K562 (cell line): ENCODE data around the gene APC2. TPM values are rescaled to one million over a fixed set of nuclear protein-coding genes. Genes with fewer than 3 reads are reported as not detected.

Experiments
- ARHGAP35 ChIP-seq: fragments of 450-650 bp; IDR thresholded peaks from 2 replicates; pipeline ENCODE4 v1.6.1; 2018; ENCODE audit not compliant: partially characterized antibody
- CXXC5 ChIP-seq: fragments of 250-450 bp; sonication (Bioruptor Pico); IDR thresholded peaks from 2 replicates; pipeline ENCODE4 v1.8.0; 2022; ENCODE audit warnings: inconsistent platforms, mild to moderate bottlenecking, moderate library complexity
- KDM2B ChIP-seq: fragments of 250-450 bp; sonication (Bioruptor Pico); IDR thresholded peaks from 2 replicates; pipeline ENCODE4 v1.8.0; 2021; ENCODE audit warnings: mild to moderate bottlenecking, moderate library complexity
- PPARD ChIP-seq: fragments of 250-450 bp; sonication (Bioruptor Pico); IDR thresholded peaks from 2 replicates; pipeline ENCODE4 v1.8.0; 2022; ENCODE audit warnings: inconsistent platforms, mild to moderate bottlenecking, moderate library complexity
- RBM15 ChIP-seq: fragments of 200-400 bp; formaldehyde crosslinking; IDR thresholded peaks from 2 replicates; pipeline ENCODE4 v1.6.1; 2018; ENCODE audit warnings: mild to moderate bottlenecking, low read length, moderate library complexity; ENCODE audit not compliant: insufficient read depth
- SIN3A ChIP-seq, 2 experiments: fragments of 150-350 bp in 1 of 2; IDR thresholded peaks; 2 replicates each; pipeline ENCODE4 v1.6.1; 2011 to 2016; ENCODE audit warnings: borderline replicate concordance in 2 of 2, low read depth in 2 of 2, low read length in 2 of 2, mild to moderate bottlenecking in 2 of 2, moderate library complexity in 2 of 2; ENCODE audit not compliant: control insufficient read depth in 1 of 2
- SNRNP70 ChIP-seq: fragments of 200-400 bp; formaldehyde crosslinking; optimal IDR thresholded peaks from 2 replicates; pipeline ENCODE3; 2017; ENCODE audit warnings: low read depth, low read length
- ZBED1 ChIP-seq: IDR thresholded peaks from 2 replicates; pipeline ENCODE4 v1.6.1; 2014
- ZFX ChIP-seq: sonication (generic); formaldehyde crosslinking; IDR thresholded peaks from 2 replicates; pipeline ENCODE4 v1.8.0; 2022; ENCODE audit warnings: mild to moderate bottlenecking, missing genetic modification reagents, moderate library complexity
- ZKSCAN8 ChIP-seq: fragments of 200-800 bp; sonication (Bioruptor generic); IDR thresholded peaks from 2 replicates; pipeline ENCODE4 v1.6.1; 2016; ENCODE audit warnings: missing genetic modification characterization, missing compliant biosample characterization
- ZNF551 ChIP-seq: fragments of 250-450 bp; sonication (Bioruptor Pico); IDR thresholded peaks from 2 replicates; pipeline ENCODE4 v1.5.0; 2021; ENCODE audit warnings: mild to moderate bottlenecking, moderate library complexity
- ZNF589 ChIP-seq: fragments of 200-800 bp; sonication (Bioruptor generic); IDR thresholded peaks from 2 replicates; pipeline ENCODE4 v1.6.1; 2016; ENCODE audit warnings: low read depth, missing genetic modification characterization, missing compliant biosample characterization
- ZNF830 ChIP-seq: fragments of 250-450 bp; sonication (Bioruptor Pico); IDR thresholded peaks from 2 replicates; pipeline ENCODE4 v1.5.0; 2021; ENCODE audit warnings: mild to moderate bottlenecking
- polyA plus RNA-seq, 8 experiments: library from polyadenylated mRNA; depleted of rRNA in 4 of 8; stranded (reverse) in 5 of 8; unstranded in 3 of 8; fragments of >200 nt; fragmentation: Nextera tagmentation in 2 of 8; fragmentation: Illumina TruSeq in 1 of 8; extraction: Ambion mirVana in 2 of 8; extraction: Trizol in 1 of 8; gene quantifications; 2 replicates each; pipeline versions ENCODE4 v1.2.1 to v1.2.3, GENCODE V29; 2011 to 2014; ENCODE audit warnings: inconsistent platforms in 1 of 8, missing spikeins in 1 of 8
- total RNA-seq, 7 experiments: library from RNA; depleted of rRNA in 6 of 7; stranded (reverse); fragments of >200 nt in 6 of 7; fragmentation: Illumina TruSeq in 2 of 7; extraction: Trizol in 2 of 7; gene quantifications; 2 replicates each; pipeline versions ENCODE4 v1.2.1 to v1.2.3, GENCODE V29; 2011 to 2021; ENCODE audit warnings: low replicate concordance in 1 of 7
- TF ChIP-seq, protein P1 (sequence below): fragments of 450-650 bp; IDR thresholded peaks from 2 replicates; pipeline ENCODE4 v1.7.0; 2016; ENCODE audit warnings: borderline replicate concordance
- TF ChIP-seq, protein P2 (sequence below): IDR thresholded peaks from 3 replicates; pipeline ENCODE4 v1.6.1; 2011; ENCODE audit warnings: borderline replicate concordance, mild to moderate bottlenecking, moderate library complexity; ENCODE audit not compliant: insufficient read length; ENCODE audit errors: extremely low read depth
- TF ChIP-seq, protein P3 (sequence below): sonication (generic); formaldehyde crosslinking; IDR thresholded peaks from 2 replicates; pipeline ENCODE4 v1.5.0; 2020; ENCODE audit warnings: missing genetic modification reagents
- TF ChIP-seq, protein P4 (sequence below): fragments of 450-650 bp; formaldehyde crosslinking; IDR thresholded peaks from 2 replicates; pipeline ENCODE4 v1.4.0; 2020; ENCODE audit warnings: mild to moderate bottlenecking, moderate library complexity
- TF ChIP-seq, protein P5 (sequence below): sonication (generic); formaldehyde crosslinking; IDR thresholded peaks from 2 replicates; pipeline ENCODE4 v1.8.1; 2023; ENCODE audit warnings: mild to moderate bottlenecking, missing genetic modification reagents

Gene APC2
- total and polyA plus RNA-seq, 9 of the 15 experiments (the other 6 are each of a cell fraction or from before 2014, with no cell fraction given), result 0.01 to 0.40 (median 0.05) TPM; not detected in 3

DNA sequence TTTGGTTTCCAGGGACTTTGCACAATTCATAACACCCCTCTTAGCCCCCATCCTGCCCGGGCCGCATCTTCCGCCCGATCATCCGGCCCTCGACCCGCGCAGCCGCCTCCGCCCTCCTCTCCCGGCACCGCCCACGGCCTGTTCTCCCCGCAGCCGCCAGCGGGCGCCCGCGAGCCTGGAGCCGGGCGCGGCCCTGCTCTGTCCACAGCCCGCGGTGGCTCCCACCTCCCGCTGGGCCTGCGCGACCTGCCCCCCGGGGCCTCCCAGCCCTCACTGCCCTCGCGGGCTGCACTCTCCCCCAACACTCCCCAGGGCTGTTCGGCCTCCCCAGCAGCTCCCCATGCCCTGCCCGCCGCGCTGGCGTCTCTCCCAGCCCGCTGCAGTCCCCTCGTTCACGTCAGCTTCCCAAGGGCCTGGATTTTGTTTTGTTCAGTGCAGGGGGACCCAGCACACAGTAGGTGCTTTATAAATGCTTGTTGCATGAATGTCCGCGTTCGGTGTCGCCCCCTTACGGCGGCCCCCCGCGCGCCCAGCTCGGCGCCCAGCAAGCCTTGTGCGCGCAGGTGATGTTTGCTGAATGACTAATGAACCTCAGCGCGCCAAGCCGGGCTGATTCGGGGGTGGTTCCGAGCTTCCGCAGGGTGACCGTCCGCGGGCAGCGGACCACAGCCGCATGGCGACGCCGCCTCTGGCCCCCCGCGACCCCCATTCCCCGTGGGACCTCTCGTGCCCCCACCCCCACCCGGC, 4.6 kb upstream of the APC2 start (continued):
- TF ChIP-seq, protein P1, sequence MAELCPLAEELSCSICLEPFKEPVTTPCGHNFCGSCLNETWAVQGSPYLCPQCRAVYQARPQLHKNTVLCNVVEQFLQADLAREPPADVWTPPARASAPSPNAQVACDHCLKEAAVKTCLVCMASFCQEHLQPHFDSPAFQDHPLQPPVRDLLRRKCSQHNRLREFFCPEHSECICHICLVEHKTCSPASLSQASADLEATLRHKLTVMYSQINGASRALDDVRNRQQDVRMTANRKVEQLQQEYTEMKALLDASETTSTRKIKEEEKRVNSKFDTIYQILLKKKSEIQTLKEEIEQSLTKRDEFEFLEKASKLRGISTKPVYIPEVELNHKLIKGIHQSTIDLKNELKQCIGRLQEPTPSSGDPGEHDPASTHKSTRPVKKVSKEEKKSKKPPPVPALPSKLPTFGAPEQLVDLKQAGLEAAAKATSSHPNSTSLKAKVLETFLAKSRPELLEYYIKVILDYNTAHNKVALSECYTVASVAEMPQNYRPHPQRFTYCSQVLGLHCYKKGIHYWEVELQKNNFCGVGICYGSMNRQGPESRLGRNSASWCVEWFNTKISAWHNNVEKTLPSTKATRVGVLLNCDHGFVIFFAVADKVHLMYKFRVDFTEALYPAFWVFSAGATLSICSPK, result no peak
- TF ChIP-seq KDM2B, result peak; percentile 71; the same call in 1 of the 2 replicates
- TF ChIP-seq PPARD, result no peak
- TF ChIP-seq, protein P2, sequence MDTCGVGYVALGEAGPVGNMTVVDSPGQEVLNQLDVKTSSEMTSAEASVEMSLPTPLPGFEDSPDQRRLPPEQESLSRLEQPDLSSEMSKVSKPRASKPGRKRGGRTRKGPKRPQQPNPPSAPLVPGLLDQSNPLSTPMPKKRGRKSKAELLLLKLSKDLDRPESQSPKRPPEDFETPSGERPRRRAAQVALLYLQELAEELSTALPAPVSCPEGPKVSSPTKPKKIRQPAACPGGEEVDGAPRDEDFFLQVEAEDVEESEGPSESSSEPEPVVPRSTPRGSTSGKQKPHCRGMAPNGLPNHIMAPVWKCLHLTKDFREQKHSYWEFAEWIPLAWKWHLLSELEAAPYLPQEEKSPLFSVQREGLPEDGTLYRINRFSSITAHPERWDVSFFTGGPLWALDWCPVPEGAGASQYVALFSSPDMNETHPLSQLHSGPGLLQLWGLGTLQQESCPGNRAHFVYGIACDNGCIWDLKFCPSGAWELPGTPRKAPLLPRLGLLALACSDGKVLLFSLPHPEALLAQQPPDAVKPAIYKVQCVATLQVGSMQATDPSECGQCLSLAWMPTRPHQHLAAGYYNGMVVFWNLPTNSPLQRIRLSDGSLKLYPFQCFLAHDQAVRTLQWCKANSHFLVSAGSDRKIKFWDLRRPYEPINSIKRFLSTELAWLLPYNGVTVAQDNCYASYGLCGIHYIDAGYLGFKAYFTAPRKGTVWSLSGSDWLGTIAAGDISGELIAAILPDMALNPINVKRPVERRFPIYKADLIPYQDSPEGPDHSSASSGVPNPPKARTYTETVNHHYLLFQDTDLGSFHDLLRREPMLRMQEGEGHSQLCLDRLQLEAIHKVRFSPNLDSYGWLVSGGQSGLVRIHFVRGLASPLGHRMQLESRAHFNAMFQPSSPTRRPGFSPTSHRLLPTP, result no peak
- TF ChIP-seq, protein P3, sequence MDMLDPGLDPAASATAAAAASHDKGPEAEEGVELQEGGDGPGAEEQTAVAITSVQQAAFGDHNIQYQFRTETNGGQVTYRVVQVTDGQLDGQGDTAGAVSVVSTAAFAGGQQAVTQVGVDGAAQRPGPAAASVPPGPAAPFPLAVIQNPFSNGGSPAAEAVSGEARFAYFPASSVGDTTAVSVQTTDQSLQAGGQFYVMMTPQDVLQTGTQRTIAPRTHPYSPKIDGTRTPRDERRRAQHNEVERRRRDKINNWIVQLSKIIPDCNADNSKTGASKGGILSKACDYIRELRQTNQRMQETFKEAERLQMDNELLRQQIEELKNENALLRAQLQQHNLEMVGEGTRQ (CRISPR knock-in tag), result no peak
- no peak for TF ChIP-seq ZKSCAN8 (CRISPR knock-in tag)
- TF ChIP-seq ZNF830, result no peak
- no peak for TF ChIP-seq ZNF589 (CRISPR knock-in tag)
- peak; percentile 84 for TF ChIP-seq ZFX (CRISPR knock-in tag)
- no peak for TF ChIP-seq RBM15
- TF ChIP-seq, protein P4, sequence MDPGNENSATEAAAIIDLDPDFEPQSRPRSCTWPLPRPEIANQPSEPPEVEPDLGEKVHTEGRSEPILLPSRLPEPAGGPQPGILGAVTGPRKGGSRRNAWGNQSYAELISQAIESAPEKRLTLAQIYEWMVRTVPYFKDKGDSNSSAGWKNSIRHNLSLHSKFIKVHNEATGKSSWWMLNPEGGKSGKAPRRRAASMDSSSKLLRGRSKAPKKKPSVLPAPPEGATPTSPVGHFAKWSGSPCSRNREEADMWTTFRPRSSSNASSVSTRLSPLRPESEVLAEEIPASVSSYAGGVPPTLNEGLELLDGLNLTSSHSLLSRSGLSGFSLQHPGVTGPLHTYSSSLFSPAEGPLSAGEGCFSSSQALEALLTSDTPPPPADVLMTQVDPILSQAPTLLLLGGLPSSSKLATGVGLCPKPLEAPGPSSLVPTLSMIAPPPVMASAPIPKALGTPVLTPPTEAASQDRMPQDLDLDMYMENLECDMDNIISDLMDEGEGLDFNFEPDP (CRISPR knock-in tag), result no peak
- no peak for TF ChIP-seq ZNF551 (CRISPR knock-in tag)
- no peak for TF ChIP-seq ZBED1
- no peak for TF ChIP-seq ARHGAP35
- no peak for TF ChIP-seq SNRNP70
- peak; percentile 75 for TF ChIP-seq CXXC5 (CRISPR knock-in tag)
- TF ChIP-seq, protein P5, sequence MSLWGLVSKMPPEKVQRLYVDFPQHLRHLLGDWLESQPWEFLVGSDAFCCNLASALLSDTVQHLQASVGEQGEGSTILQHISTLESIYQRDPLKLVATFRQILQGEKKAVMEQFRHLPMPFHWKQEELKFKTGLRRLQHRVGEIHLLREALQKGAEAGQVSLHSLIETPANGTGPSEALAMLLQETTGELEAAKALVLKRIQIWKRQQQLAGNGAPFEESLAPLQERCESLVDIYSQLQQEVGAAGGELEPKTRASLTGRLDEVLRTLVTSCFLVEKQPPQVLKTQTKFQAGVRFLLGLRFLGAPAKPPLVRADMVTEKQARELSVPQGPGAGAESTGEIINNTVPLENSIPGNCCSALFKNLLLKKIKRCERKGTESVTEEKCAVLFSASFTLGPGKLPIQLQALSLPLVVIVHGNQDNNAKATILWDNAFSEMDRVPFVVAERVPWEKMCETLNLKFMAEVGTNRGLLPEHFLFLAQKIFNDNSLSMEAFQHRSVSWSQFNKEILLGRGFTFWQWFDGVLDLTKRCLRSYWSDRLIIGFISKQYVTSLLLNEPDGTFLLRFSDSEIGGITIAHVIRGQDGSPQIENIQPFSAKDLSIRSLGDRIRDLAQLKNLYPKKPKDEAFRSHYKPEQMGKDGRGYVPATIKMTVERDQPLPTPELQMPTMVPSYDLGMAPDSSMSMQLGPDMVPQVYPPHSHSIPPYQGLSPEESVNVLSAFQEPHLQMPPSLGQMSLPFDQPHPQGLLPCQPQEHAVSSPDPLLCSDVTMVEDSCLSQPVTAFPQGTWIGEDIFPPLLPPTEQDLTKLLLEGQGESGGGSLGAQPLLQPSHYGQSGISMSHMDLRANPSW (CRISPR knock-in tag), result no peak
- peak in 1 of 2 experiments; percentile 32; a peak in 1 of 4 replicates for TF ChIP-seq SIN3A (IDR thresholded peaks at IDR 0.05; ENCODE audit: borderline replicate concordance in 2 of 2, control insufficient read depth in 1 of 2, low read depth in 2 of 2, low read length in 2 of 2)
